HepG2 (cell line): ENCODE results near the gene ZNF430. TPM values are rescaled to one million over a fixed set of nuclear protein-coding genes. Genes with fewer than 3 reads are reported as not detected.

ENCODE experiments used
- CBX5 ChIP-seq: sonication (generic); formaldehyde crosslinking; IDR thresholded peaks from 2 replicates; pipeline ENCODE4 v1.4.0; 2020; ENCODE audit warnings: missing genetic modification reagents, borderline replicate concordance
- CREB1 ChIP-seq, 2 experiments: fragments of 450-650 bp in 1 of 2; IDR thresholded peaks; 2 replicates each; pipeline ENCODE4 v1.6.1; 2016 to 2017; ENCODE audit warnings: control low read depth in 1 of 2, mild to moderate bottlenecking in 1 of 2, missing compliant biosample characterization in 1 of 2, missing genetic modification characterization in 1 of 2
- ERF ChIP-seq: IDR thresholded peaks from 2 replicates; pipeline ENCODE4 v1.6.1; 2018; ENCODE audit warnings: missing biosample characterization, missing genetic modification reagents
- GATAD2A ChIP-seq: IDR thresholded peaks from 2 replicates; pipeline ENCODE4 v1.6.1; 2016
- HDAC1 ChIP-seq: sonication (generic); formaldehyde crosslinking; IDR thresholded peaks from 2 replicates; pipeline ENCODE4 v1.5.1; 2020; ENCODE audit warnings: mild to moderate bottlenecking, missing genetic modification reagents
- HNF4A ChIP-seq: sonication (generic); formaldehyde crosslinking; IDR thresholded peaks from 2 replicates; pipeline ENCODE4 v1.4.0; 2020; ENCODE audit warnings: missing genetic modification reagents
- HNRNPL ChIP-seq: fragments of 200-400 bp; formaldehyde crosslinking; IDR thresholded peaks from 2 replicates; pipeline ENCODE4 v1.6.1; 2017; ENCODE audit warnings: mild to moderate bottlenecking, low read depth, low read length
- LCORL ChIP-seq, 2 experiments: fragments of 450-650 bp in 1 of 2; sonication (generic) in 1 of 2; formaldehyde crosslinking in 1 of 2; IDR thresholded peaks; 2 replicates each; pipeline versions ENCODE4 v1.5.0 to v1.6.1; 2017 to 2020; ENCODE audit warnings: antibody characterized with exemption in 1 of 2, missing genetic modification reagents in 1 of 2
- NR2C2 ChIP-seq: sonication (generic); formaldehyde crosslinking; IDR thresholded peaks from 2 replicates; pipeline ENCODE4 v1.4.0; 2020; ENCODE audit warnings: missing genetic modification reagents, mild to moderate bottlenecking, moderate library complexity, borderline replicate concordance
- SALL2 ChIP-seq: sonication (generic); formaldehyde crosslinking; IDR thresholded peaks from 2 replicates; pipeline ENCODE4 v1.8.1; 2023; ENCODE audit warnings: mild to moderate bottlenecking, missing genetic modification reagents, inconsistent platforms
- ZFP82 ChIP-seq: sonication (generic); formaldehyde crosslinking; IDR thresholded peaks from 2 replicates; pipeline ENCODE4 v1.5.1; 2020; ENCODE audit warnings: mild to moderate bottlenecking, missing genetic modification reagents, borderline replicate concordance
- ZNF747 ChIP-seq: sonication (generic); formaldehyde crosslinking; IDR thresholded peaks from 2 replicates; pipeline ENCODE4 v1.8.1; 2023; ENCODE audit warnings: missing genetic modification reagents, mild to moderate bottlenecking, borderline replicate concordance
- ZNF777 ChIP-seq: sonication (generic); formaldehyde crosslinking; IDR thresholded peaks from 2 replicates; pipeline ENCODE4 v1.4.0; 2020; ENCODE audit warnings: missing genetic modification reagents
- polyA plus RNA-seq, 8 experiments: library from polyadenylated mRNA; depleted of rRNA in 3 of 8; stranded (reverse) in 7 of 8; unstranded in 1 of 8; fragments of >200 nt; fragmentation: Illumina TruSeq in 4 of 8; extraction: Trizol in 4 of 8; gene quantifications; 2 replicates each; pipeline versions ENCODE4 v1.2.1 to v1.2.3, GENCODE V29; 2011 to 2016; ENCODE audit warnings: low read depth in 4 of 8, missing spikeins in 1 of 8, mixed read lengths in 1 of 8; ENCODE audit not compliant: insufficient read depth in 1 of 8
- total RNA-seq, 5 experiments: library from RNA; depleted of rRNA; stranded (reverse); fragments of >200 nt; fragmentation: Illumina TruSeq; extraction: Trizol; gene quantifications; 2 replicates each; pipeline ENCODE4 v1.2.3, GENCODE V29; 2016; ENCODE audit warnings: low read depth in 1 of 5
- TF ChIP-seq, protein P1 (sequence below): sonication (generic); formaldehyde crosslinking; conservative IDR thresholded peaks from 2 replicates; pipeline ENCODE4 v1.8.0; 2022; ENCODE audit warnings: mild to moderate bottlenecking, moderate library complexity, missing genetic modification reagents
- TF ChIP-seq, protein P2 (sequence below): sonication (generic); formaldehyde crosslinking; IDR thresholded peaks from 2 replicates; pipeline ENCODE4 v1.5.0; 2020; ENCODE audit warnings: missing genetic modification reagents
- TF ChIP-seq, protein P3 (sequence below): sonication (generic); formaldehyde crosslinking; IDR thresholded peaks from 2 replicates; pipeline ENCODE4 v1.5.1; 2020; ENCODE audit warnings: missing genetic modification reagents, mild to moderate bottlenecking, borderline replicate concordance
- TF ChIP-seq, protein P4 (sequence below): IDR thresholded peaks from 2 replicates; pipeline ENCODE4 v1.6.1; 2012; ENCODE audit warnings: low read depth, low read length, improper control_type of control experiment
- TF ChIP-seq, protein P5 (sequence below): sonication (generic); IDR thresholded peaks from 2 replicates; pipeline ENCODE4 v1.6.1; 2016; ENCODE audit warnings: low read depth, borderline replicate concordance
- TF ChIP-seq, protein P6 (sequence below): sonication (generic); formaldehyde crosslinking; IDR thresholded peaks from 2 replicates; pipeline ENCODE4 v1.9.0; 2022; ENCODE audit warnings: low read depth, missing genetic modification reagents

Gene ZNF430
- total and polyA plus RNA-seq, 2 of the 13 experiments (the other 11 are each of a cell fraction or from before 2014, with no cell fraction given): 4.1 to 6.9 TPM

DNA sequence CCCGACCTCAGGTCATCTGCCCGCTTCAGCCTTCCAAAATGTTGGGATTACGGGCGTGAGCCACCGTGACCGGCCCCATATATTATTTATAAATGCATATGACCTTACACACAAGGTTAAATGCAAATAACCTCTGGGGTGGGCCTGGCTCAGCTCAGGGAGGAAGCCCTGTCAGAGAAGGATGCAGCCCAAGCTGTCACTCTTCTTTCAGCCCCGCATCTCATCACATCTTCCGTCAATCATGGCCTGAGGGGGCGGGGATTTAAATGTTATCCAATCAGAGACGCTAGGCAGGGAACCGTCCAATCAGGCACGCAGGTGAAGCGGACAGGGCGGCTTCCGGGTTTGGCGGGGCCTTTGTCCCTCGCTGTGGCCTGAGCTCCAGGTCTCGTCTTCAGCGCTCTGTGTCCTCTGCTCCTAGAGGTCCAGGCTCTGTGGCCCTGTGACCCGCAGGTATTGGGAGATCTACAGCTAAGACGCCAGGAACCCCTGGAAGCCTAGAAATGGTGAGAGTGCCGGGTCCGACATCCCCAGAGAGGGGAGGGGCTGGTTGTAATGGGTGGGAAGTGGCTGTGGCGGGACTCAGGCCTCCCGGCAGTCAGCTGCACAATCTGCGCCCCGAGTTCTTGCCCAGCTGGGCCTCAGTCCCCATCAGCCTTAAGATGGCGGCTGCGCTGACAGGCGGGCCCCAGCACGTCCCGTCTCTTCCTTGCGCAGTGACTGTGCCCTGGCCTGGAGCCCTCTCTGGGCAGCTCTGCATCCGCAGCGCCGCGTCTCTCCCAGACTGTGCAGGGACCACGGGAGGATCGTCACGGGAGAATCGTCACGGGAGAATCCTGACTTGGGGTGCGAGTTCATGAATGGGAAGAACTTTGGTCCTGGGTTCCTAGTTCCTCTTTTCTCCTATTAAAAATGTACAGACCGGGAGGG is at the start of gene ZNF430 (continued):
- TF ChIP-seq, protein P1, sequence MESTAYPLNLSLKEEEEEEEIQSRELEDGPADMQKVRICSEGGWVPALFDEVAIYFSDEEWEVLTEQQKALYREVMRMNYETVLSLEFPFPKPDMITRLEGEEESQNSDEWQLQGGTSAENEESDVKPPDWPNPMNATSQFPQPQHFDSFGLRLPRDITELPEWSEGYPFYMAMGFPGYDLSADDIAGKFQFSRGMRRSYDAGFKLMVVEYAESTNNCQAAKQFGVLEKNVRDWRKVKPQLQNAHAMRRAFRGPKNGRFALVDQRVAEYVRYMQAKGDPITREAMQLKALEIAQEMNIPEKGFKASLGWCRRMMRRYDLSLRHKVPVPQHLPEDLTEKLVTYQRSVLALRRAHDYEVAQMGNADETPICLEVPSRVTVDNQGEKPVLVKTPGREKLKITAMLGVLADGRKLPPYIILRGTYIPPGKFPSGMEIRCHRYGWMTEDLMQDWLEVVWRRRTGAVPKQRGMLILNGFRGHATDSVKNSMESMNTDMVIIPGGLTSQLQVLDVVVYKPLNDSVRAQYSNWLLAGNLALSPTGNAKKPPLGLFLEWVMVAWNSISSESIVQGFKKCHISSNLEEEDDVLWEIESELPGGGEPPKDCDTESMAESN: peak; percentile 45; the same call in 1 of the 2 replicates
- TF ChIP-seq NR2C2: peak; percentile 35; the same call in 1 of the 2 replicates
- TF ChIP-seq HNF4A (CRISPR knock-in tag): peak; percentile 31; the same call in 1 of the 2 replicates
- peak; percentile 24; the same call in 1 of the 2 replicates for TF ChIP-seq CREB1 (IDR thresholded peaks at IDR 0.05)
- TF ChIP-seq CREB1 (CRISPR knock-in tag; IDR thresholded peaks at IDR 0.05): peak; percentile 68
- TF ChIP-seq GATAD2A (CRISPR knock-in tag): no peak
- TF ChIP-seq ZFP82 (CRISPR knock-in tag): no peak
- TF ChIP-seq, protein P2, sequence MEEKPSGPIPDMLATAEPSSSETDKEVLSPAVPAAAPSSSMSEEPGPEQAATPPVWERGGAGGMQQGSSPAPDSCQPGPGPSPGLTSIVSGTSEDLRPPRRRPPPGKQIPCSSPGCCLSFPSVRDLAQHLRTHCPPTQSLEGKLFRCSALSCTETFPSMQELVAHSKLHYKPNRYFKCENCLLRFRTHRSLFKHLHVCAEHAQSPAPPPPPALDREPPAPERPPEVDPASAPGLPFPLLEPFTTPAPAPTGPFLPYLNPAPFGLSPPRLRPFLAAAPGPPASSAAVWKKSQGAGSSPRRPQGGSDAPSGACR: 0 out of 2 replicates have a peak, but pooled peaks have one; percentile 35
- TF ChIP-seq ZNF777 (CRISPR knock-in tag): 0 out of 2 replicates have a peak, but pooled peaks have one; percentile 35
- 0 out of 2 replicates have a peak, but pooled peaks have one; percentile 17 for TF ChIP-seq ERF (CRISPR knock-in tag)
- no peak for TF ChIP-seq ZNF747 (CRISPR knock-in tag)
- no peak for TF ChIP-seq CBX5 (CRISPR knock-in tag)
- TF ChIP-seq, protein P3, sequence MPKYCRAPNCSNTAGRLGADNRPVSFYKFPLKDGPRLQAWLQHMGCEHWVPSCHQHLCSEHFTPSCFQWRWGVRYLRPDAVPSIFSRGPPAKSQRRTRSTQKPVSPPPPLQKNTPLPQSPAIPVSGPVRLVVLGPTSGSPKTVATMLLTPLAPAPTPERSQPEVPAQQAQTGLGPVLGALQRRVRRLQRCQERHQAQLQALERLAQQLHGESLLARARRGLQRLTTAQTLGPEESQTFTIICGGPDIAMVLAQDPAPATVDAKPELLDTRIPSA (CRISPR knock-in tag): 0 out of 2 replicates have a peak, but pooled peaks have one; percentile 44
- TF ChIP-seq, protein P4, sequence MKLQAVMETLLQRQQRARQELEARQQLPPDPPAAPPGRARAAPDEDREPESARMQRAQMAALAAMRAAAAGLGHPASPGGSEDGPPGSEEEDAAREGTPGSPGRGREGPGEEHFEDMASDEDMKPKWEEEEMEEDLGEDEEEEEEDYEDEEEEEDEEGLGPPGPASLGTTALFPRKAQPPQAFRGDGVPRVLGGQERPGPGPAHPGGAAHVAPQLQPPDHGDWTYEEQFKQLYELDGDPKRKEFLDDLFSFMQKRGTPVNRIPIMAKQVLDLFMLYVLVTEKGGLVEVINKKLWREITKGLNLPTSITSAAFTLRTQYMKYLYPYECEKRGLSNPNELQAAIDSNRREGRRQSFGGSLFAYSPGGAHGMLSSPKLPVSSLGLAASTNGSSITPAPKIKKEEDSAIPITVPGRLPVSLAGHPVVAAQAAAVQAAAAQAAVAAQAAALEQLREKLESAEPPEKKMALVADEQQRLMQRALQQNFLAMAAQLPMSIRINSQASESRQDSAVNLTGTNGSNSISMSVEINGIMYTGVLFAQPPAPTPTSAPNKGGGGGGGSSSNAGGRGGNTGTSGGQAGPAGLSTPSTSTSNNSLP: peak; percentile 52
- TF ChIP-seq LCORL (IDR thresholded peaks at IDR 0.05): no peak
- peak; percentile 24; the same call in 1 of the 2 replicates for TF ChIP-seq LCORL (CRISPR knock-in tag; IDR thresholded peaks at IDR 0.05)
- TF ChIP-seq, protein P5, sequence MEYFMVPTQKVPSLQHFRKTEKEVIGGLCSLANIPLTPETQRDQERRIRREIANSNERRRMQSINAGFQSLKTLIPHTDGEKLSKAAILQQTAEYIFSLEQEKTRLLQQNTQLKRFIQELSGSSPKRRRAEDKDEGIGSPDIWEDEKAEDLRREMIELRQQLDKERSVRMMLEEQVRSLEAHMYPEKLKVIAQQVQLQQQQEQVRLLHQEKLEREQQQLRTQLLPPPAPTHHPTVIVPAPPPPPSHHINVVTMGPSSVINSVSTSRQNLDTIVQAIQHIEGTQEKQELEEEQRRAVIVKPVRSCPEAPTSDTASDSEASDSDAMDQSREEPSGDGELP: peak; percentile 73
- TF ChIP-seq, protein P6, sequence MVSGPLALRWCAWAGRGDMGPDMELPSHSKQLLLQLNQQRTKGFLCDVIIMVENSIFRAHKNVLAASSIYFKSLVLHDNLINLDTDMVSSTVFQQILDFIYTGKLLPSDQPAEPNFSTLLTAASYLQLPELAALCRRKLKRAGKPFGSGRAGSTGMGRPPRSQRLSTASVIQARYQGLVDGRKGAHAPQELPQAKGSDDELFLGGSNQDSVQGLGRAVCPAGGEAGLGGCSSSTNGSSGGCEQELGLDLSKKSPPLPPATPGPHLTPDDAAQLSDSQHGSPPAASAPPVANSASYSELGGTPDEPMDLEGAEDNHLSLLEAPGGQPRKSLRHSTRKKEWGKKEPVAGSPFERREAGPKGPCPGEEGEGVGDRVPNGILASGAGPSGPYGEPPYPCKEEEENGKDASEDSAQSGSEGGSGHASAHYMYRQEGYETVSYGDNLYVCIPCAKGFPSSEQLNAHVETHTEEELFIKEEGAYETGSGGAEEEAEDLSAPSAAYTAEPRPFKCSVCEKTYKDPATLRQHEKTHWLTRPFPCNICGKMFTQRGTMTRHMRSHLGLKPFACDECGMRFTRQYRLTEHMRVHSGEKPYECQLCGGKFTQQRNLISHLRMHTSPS (CRISPR knock-in tag): no peak
- peak; percentile 79 for TF ChIP-seq HDAC1
- TF ChIP-seq SALL2: peak; percentile 23; the same call in 1 of the 2 replicates
- 0 out of 2 replicates have a peak, but pooled peaks have one; percentile 20 for TF ChIP-seq HNRNPL
